ENCODE results near the gene TASP1. TPM values are rescaled to one million over a fixed set of nuclear protein-coding genes. Genes with fewer than 3 reads are reported as not detected.
"Not testable (repeated sequence)": the region's sequence is repeated elsewhere in the genome, so short reads cannot be mapped to it uniquely, and the experiment has no call there.

Gene TASP1
- total and polyA plus RNA-seq, 2 donors (not counting 3 experiments of a cell fraction or from before 2014, with no cell fraction given): 3.5 to 8.9 TPM

GRCh38 chr20:13632431-13632830, 6.3 kb downstream of the TASP1 start:
- Histone ChIP-seq H3K9me3 (replicated peaks; ENCODE audit: control insufficient read depth, insufficient read depth, low read length) (no peaks in the 10 kb centered on the region), H3K9me1 (replicated peaks; ENCODE audit: control insufficient read depth, extremely low read depth, insufficient read depth, low read length) (no peaks in the 10 kb centered on the region), H2AFZ (ENCODE audit: low read depth, low read length) (no peak overlapping the region), H3K4me3 (replicated peaks in 1 of 3; ENCODE audit: insufficient read depth in 1 of 3, low read depth in 1 of 3, low read length in 3 of 3) (no peak overlapping the region), H3K27ac (ENCODE audit: insufficient read depth, low read depth, low read length) (no peak overlapping the region), H3K9ac (replicated peaks; ENCODE audit: extremely low read depth, insufficient read depth, low read length) (no peak overlapping the region), H3K79me2 (ENCODE audit: control insufficient read depth, insufficient read depth, low read length) (peaks cover 23% of the 10 kb centered on the region), H3K27me3 (ENCODE audit: control insufficient read depth in 2 of 2, insufficient read depth in 2 of 2, low read length in 2 of 2) (no peaks in the 10 kb centered on the region), H3K4me1 (ENCODE audit: control insufficient read depth, extremely low read depth, insufficient read depth, low read length) (no peaks in the 10 kb centered on the region), H4K20me1 (replicated peaks; ENCODE audit: control insufficient read depth, extremely low read depth, insufficient read depth, low read length) (no peaks in the 10 kb centered on the region), H3K36me3 (ENCODE audit: control insufficient read depth in 2 of 2, extremely low read depth in 1 of 2, insufficient read depth in 2 of 2, low read length in 2 of 2) (no peaks in the 10 kb centered on the region), H3K4me2 (ENCODE audit: insufficient read depth, low read length) (no peak overlapping the region)
- dilution Hi-C loops (cut with MboI; ENCODE audit: extremely low pct_ligation_motif_present, low sequenced_read_pairs): no loop called here
- FAIRE-seq (no peak), DNase-seq (ENCODE audit: low read depth, low spot score) (no peak)
- ChIA-PET POLR2A (no interaction called here), CTCF (interaction anchor here (1.3 kb wide), 1 partner anchor 86 kb away, joined by 4 read pairs; no protein-coding TSS in a partner anchor)
- intact Hi-C loops (cut with micrococcal nuclease): no loop called here
- TF ChIP-seq EZH2 (IDR thresholded peaks at IDR 0.05; ENCODE audit: borderline replicate concordance, low read depth, low read length, severe bottlenecking) (no peak), CTCF (IDR thresholded peaks at IDR 0.05; ENCODE audit: extremely low read depth in 1 of 2, insufficient read depth in 1 of 2, low read depth in 1 of 2, low read length in 2 of 2) (no peak), JUN (IDR thresholded peaks at IDR 0.05; ENCODE audit: borderline replicate concordance, insufficient read depth, insufficient read length, low read depth) (no peak), MAX (IDR thresholded peaks at IDR 0.05; ENCODE audit: insufficient read depth, insufficient read length) (no peak), MYC (IDR thresholded peaks at IDR 0.05; ENCODE audit: low read depth, low read length) (no peak), POLR2A (IDR thresholded peaks at IDR 0.05; ENCODE audit: low read depth, low read length) (no peak), POLR2AphosphoS5 (IDR thresholded peaks at IDR 0.05; ENCODE audit: insufficient read depth, low read depth, low read length) (no peak), GATA2 (IDR thresholded peaks at IDR 0.05; ENCODE audit: insufficient read depth, insufficient read length, low read depth, low read length) (no peak), FOS (IDR thresholded peaks at IDR 0.05; ENCODE audit: borderline replicate concordance, insufficient read depth, low read length) (no peak)
- BruUV-seq (replicated peaks): no TSS peak

GRCh38 chr20:13627525-13627924, 11.2 kb downstream of the TASP1 start:
- POLR2A ChIA-PET: not testable (repeated sequence)

More at GRCh38 chr20:13627525-13627924, 11.2 kb downstream of the TASP1 start:
- intact Hi-C loops (cut with micrococcal nuclease); H3K9me3 ChIP-seq (replicated peaks; ENCODE audit: control insufficient read depth, insufficient read depth, low read length); H3K4me1 ChIP-seq (ENCODE audit: control insufficient read depth, extremely low read depth, insufficient read depth, low read length); H3K9me1 ChIP-seq (replicated peaks; ENCODE audit: control insufficient read depth, extremely low read depth, insufficient read depth, low read length); H3K36me3 ChIP-seq (ENCODE audit: control insufficient read depth in 2 of 2, extremely low read depth in 1 of 2, insufficient read depth in 2 of 2, low read length in 2 of 2); H3K4me3 ChIP-seq (replicated peaks in 1 of 3; ENCODE audit: insufficient read depth in 1 of 3, low read depth in 1 of 3, low read length in 3 of 3); CTCF ChIA-PET; H3K27me3 ChIP-seq (ENCODE audit: control insufficient read depth in 2 of 2, insufficient read depth in 2 of 2, low read length in 2 of 2); H3K79me2 ChIP-seq (ENCODE audit: control insufficient read depth, insufficient read depth, low read length); H3K9ac ChIP-seq (replicated peaks; ENCODE audit: extremely low read depth, insufficient read depth, low read length); H3K27ac ChIP-seq (ENCODE audit: insufficient read depth, low read depth, low read length); H4K20me1 ChIP-seq (replicated peaks; ENCODE audit: control insufficient read depth, extremely low read depth, insufficient read depth, low read length); H2AFZ ChIP-seq (ENCODE audit: low read depth, low read length); dilution Hi-C loops (cut with MboI; ENCODE audit: extremely low pct_ligation_motif_present, low sequenced_read_pairs); DNase-seq (ENCODE audit: low read depth, low spot score); H3K4me2 ChIP-seq (ENCODE audit: insufficient read depth, low read length); BruUV-seq (replicated peaks); FAIRE-seq: not testable (repeated sequence)

All from endothelial cell of umbilical vein (primary cell).